ENCODE data around the gene CD79B.
A peak's percentile ranks its signal among the peaks of the same experiment; 100 is the strongest.
"Not testable (repeated sequence)": the region's sequence is repeated elsewhere in the genome, so short reads cannot be mapped to it uniquely, and the experiment has no call there.

CD79B gene

DNA sequence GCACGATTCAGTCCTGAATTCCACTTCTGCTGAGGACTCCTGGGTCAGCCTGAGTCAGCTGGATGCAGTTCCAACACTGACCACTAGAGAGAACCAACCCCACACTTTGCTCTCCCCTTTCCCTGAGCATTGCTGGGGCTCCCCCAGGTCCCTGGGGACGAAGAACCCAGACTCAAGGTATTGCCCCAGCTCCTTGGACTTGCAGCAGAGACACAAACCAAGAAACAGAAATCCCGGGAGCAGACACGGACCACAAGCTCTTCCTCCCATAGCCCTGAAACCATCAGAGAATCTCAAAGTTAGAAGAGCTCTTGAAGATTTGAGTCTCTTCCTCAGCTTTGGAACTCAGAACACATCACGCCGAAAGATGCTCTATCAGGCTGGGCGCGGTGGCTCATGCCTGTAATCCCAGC, 12.8 kb downstream of the CD79B start:
- no peaks in the 10 kb centered on the region for H3K79me2 ChIP-seq (ENCODE audit: low read length)
- no peaks in the 10 kb centered on the region for H3K4me1 ChIP-seq (ENCODE audit: low read length)
- H3K27me3 ChIP-seq (replicated peaks; ENCODE audit: insufficient read depth, low read length), result no peaks in the 10 kb centered on the region; the same call in 1 of the 2 replicates
- H3K4me2 ChIP-seq (ENCODE audit: low read depth, low read length), result no peak overlapping the region
- H3K9me3 ChIP-seq (replicated peaks; ENCODE audit: insufficient read depth, low read length), result no peaks in the 10 kb centered on the region
- no peaks in the 10 kb centered on the region for H3K9me2 ChIP-seq (replicated peaks; ENCODE audit: insufficient read depth, low read length)
- H4K20me1 ChIP-seq (ENCODE audit: insufficient read depth, low read length), result no peaks in the 10 kb centered on the region
- TF ChIP-seq EZH2phosphoT487 (IDR thresholded peaks at IDR 0.05; ENCODE audit: low read length) (no peak), EZH2 (optimal IDR thresholded peaks at IDR 0.05; ENCODE audit: low read depth, low read length) (no peak), CTCF (IDR thresholded peaks at IDR 0.05; ENCODE audit: low read length) (peak; percentile 88)
- peak; percentile 67 for DNase-seq
- H3K9ac ChIP-seq (ENCODE audit: low read length), result no peak overlapping the region
- H3F3A ChIP-seq (ENCODE audit: insufficient read depth, low read length), result no peaks in the 10 kb centered on the region
- H3K4me3 ChIP-seq (ENCODE audit: low read length), result no peak overlapping the region
- H3K27ac ChIP-seq (ENCODE audit: low read length), result no peak overlapping the region
- H3K36me3 ChIP-seq (replicated peaks; ENCODE audit: insufficient read depth, low read length), result no peaks in the 10 kb centered on the region
- H2AFZ ChIP-seq (ENCODE audit: low read length), result peak overlapping the region; percentile 42; the same call in 1 of the 2 replicates

GRCh38 chr17:63918789-63919305, 13.3 kb downstream of the CD79B start, which contains the start of gene GH1:
Gene GH1, minus strand, starts transcription at chr17:63918839. Its CDS starts 63 bp downstream, at chr17:63918776.
- H3K9me2 ChIP-seq (replicated peaks; ENCODE audit: insufficient read depth, low read length); H3K4me3 ChIP-seq (ENCODE audit: low read length); H3K9me3 ChIP-seq (replicated peaks; ENCODE audit: insufficient read depth, low read length); H3K4me2 ChIP-seq (ENCODE audit: low read depth, low read length); H4K20me1 ChIP-seq (ENCODE audit: insufficient read depth, low read length); H3F3A ChIP-seq (ENCODE audit: insufficient read depth, low read length); H3K9ac ChIP-seq (ENCODE audit: low read length); DNase-seq; H3K4me1 ChIP-seq (ENCODE audit: low read length); H3K27ac ChIP-seq (ENCODE audit: low read length); H3K79me2 ChIP-seq (ENCODE audit: low read length); H3K36me3 ChIP-seq (replicated peaks; ENCODE audit: insufficient read depth, low read length); H3K27me3 ChIP-seq (replicated peaks; ENCODE audit: insufficient read depth, low read length): not testable (repeated sequence)
- H2AFZ ChIP-seq (ENCODE audit: low read length), result peak within 1 kb of the TSS; percentile 42; the same call in 1 of the 2 replicates

GRCh38 chr17:63918305-63918704, 13.8 kb downstream of the CD79B start:
- no peak for TF ChIP-seq EZH2phosphoT487 (IDR thresholded peaks at IDR 0.05; ENCODE audit: low read length)
- TF ChIP-seq CTCF (IDR thresholded peaks at IDR 0.05; ENCODE audit: low read length), result no peak
- TF ChIP-seq EZH2 (optimal IDR thresholded peaks at IDR 0.05; ENCODE audit: low read depth, low read length), result no peak
- H3K79me2 ChIP-seq (ENCODE audit: low read length), result no peaks in the 10 kb centered on the region
- H2AFZ ChIP-seq (ENCODE audit: low read length), result no peak overlapping the region
- H3K36me3 ChIP-seq (replicated peaks; ENCODE audit: insufficient read depth, low read length), result no peaks in the 10 kb centered on the region
- H3K4me3 ChIP-seq (ENCODE audit: low read length), result no peak overlapping the region
- no peaks in the 10 kb centered on the region for H3K9me2 ChIP-seq (replicated peaks; ENCODE audit: insufficient read depth, low read length)
- H3K9ac ChIP-seq (ENCODE audit: low read length), result no peak overlapping the region
- H3K27ac ChIP-seq (ENCODE audit: low read length), result no peak overlapping the region
- no peak overlapping the region for H3K4me2 ChIP-seq (ENCODE audit: low read depth, low read length)
- H3K9me3 ChIP-seq (replicated peaks; ENCODE audit: insufficient read depth, low read length), result no peaks in the 10 kb centered on the region
- no peaks in the 10 kb centered on the region for H3F3A ChIP-seq (ENCODE audit: insufficient read depth, low read length)
- H3K4me1 ChIP-seq (ENCODE audit: low read length), result no peaks in the 10 kb centered on the region
- no peaks in the 10 kb centered on the region; the same call in 1 of the 2 replicates for H3K27me3 ChIP-seq (replicated peaks; ENCODE audit: insufficient read depth, low read length)
- no peak for DNase-seq
- H4K20me1 ChIP-seq (ENCODE audit: insufficient read depth, low read length), result no peaks in the 10 kb centered on the region

- no peak overlapping the region for H3K4me2 ChIP-seq (ENCODE audit: low read depth, low read length)
- no peaks in the 10 kb centered on the region for H3K79me2 ChIP-seq (ENCODE audit: low read length)
- no peak for TF ChIP-seq CTCF (IDR thresholded peaks at IDR 0.05; ENCODE audit: low read length)
- TF ChIP-seq EZH2phosphoT487 (IDR thresholded peaks at IDR 0.05; ENCODE audit: low read length), result no peak
- TF ChIP-seq EZH2 (optimal IDR thresholded peaks at IDR 0.05; ENCODE audit: low read depth, low read length), result no peak
- H3K9me2 ChIP-seq (replicated peaks; ENCODE audit: insufficient read depth, low read length), result no peaks in the 10 kb centered on the region
- H3K36me3 ChIP-seq (replicated peaks; ENCODE audit: insufficient read depth, low read length), result no peaks in the 10 kb centered on the region
- no peak overlapping the region for H3K9ac ChIP-seq (ENCODE audit: low read length)
- no peaks in the 10 kb centered on the region for H3K9me3 ChIP-seq (replicated peaks; ENCODE audit: insufficient read depth, low read length)
- no peaks in the 10 kb centered on the region for H3K4me1 ChIP-seq (ENCODE audit: low read length)
- no peak overlapping the region for H3K4me3 ChIP-seq (ENCODE audit: low read length)
- no peaks in the 10 kb centered on the region for H3F3A ChIP-seq (ENCODE audit: insufficient read depth, low read length)
- no peak overlapping the region for H3K27ac ChIP-seq (ENCODE audit: low read length)
- no peak overlapping the region for H2AFZ ChIP-seq (ENCODE audit: low read length)
- no peaks in the 10 kb centered on the region; the same call in 1 of the 2 replicates for H3K27me3 ChIP-seq (replicated peaks; ENCODE audit: insufficient read depth, low read length)
- no peaks in the 10 kb centered on the region for H4K20me1 ChIP-seq (ENCODE audit: insufficient read depth, low read length)
- DNase-seq, result no peak
Observed at GRCh38 chr17:63917646-63918045, 14.5 kb downstream of the CD79B start.

GRCh38 chr17:63917206-63917605, 14.9 kb downstream of the CD79B start:
- not testable (repeated sequence) for DNase-seq; H3K9ac ChIP-seq (ENCODE audit: low read length); H3K27me3 ChIP-seq (replicated peaks; ENCODE audit: insufficient read depth, low read length); H3K4me3 ChIP-seq (ENCODE audit: low read length); H3K4me2 ChIP-seq (ENCODE audit: low read depth, low read length); H2AFZ ChIP-seq (ENCODE audit: low read length); H3F3A ChIP-seq (ENCODE audit: insufficient read depth, low read length); H3K4me1 ChIP-seq (ENCODE audit: low read length); H3K9me3 ChIP-seq (replicated peaks; ENCODE audit: insufficient read depth, low read length); H3K79me2 ChIP-seq (ENCODE audit: low read length); H3K9me2 ChIP-seq (replicated peaks; ENCODE audit: insufficient read depth, low read length); H3K36me3 ChIP-seq (replicated peaks; ENCODE audit: insufficient read depth, low read length); H4K20me1 ChIP-seq (ENCODE audit: insufficient read depth, low read length); H3K27ac ChIP-seq (ENCODE audit: low read length)
